ENCODE data around the gene DRAXIN. TPM values are rescaled to one million over a fixed set of nuclear protein-coding genes. Genes with fewer than 3 reads are reported as not detected.

Gene DRAXIN
- total and polyA plus RNA-seq, 2 donors (not counting 3 experiments of a cell fraction or from before 2014, with no cell fraction given) = 0.44 to 3.2 TPM

- CTCF ChIA-PET = interaction anchor here (0.9 to 6.0 kb wide), 3 partner anchors 11 to 55 kb away, joined by 3 to 39 read pairs (median 3); no protein-coding TSS in a partner anchor
- no TSS peak for BruUV-seq (replicated peaks)
These were observed 14.1 kb downstream of the DRAXIN start for GRCh38 chr1:11705596-11705995.

More at GRCh38 chr1:11705596-11705995, 14.1 kb downstream of the DRAXIN start:
- TF ChIP-seq JUN (IDR thresholded peaks at IDR 0.05; ENCODE audit: borderline replicate concordance, insufficient read depth, insufficient read length, low read depth) = no peak
- no peak for TF ChIP-seq POLR2A (IDR thresholded peaks at IDR 0.05; ENCODE audit: low read depth, low read length)
- TF ChIP-seq GATA2 (IDR thresholded peaks at IDR 0.05; ENCODE audit: insufficient read depth, insufficient read length, low read depth, low read length) = no peak
- no peak for TF ChIP-seq POLR2AphosphoS5 (IDR thresholded peaks at IDR 0.05; ENCODE audit: insufficient read depth, low read depth, low read length)
- TF ChIP-seq EZH2 (IDR thresholded peaks at IDR 0.05; ENCODE audit: borderline replicate concordance, low read depth, low read length, severe bottlenecking) = no peak
- no peak for TF ChIP-seq FOS (IDR thresholded peaks at IDR 0.05; ENCODE audit: borderline replicate concordance, insufficient read depth, low read length)
- TF ChIP-seq CTCF (IDR thresholded peaks at IDR 0.05; ENCODE audit: extremely low read depth in 1 of 2, insufficient read depth in 1 of 2, low read depth in 1 of 2, low read length in 2 of 2) = no peak
- no peak for TF ChIP-seq MYC (IDR thresholded peaks at IDR 0.05; ENCODE audit: low read depth, low read length)
- no peak for TF ChIP-seq MAX (IDR thresholded peaks at IDR 0.05; ENCODE audit: insufficient read depth, insufficient read length)
- no peak overlapping the region for H2AFZ ChIP-seq (ENCODE audit: low read depth, low read length)
- dilution Hi-C loops (cut with MboI; ENCODE audit: extremely low pct_ligation_motif_present, low sequenced_read_pairs) = no loop called here
- H3K9ac ChIP-seq (replicated peaks; ENCODE audit: extremely low read depth, insufficient read depth, low read length) = no peak overlapping the region
- H3K27me3 ChIP-seq (ENCODE audit: control insufficient read depth in 2 of 2, insufficient read depth in 2 of 2, low read length in 2 of 2) = peaks cover 11 to 20% of the 10 kb centered on the region in 2 experiments
- H3K9me3 ChIP-seq (replicated peaks; ENCODE audit: control insufficient read depth, insufficient read depth, low read length) = no peaks in the 10 kb centered on the region
- H3K79me2 ChIP-seq (ENCODE audit: control insufficient read depth, insufficient read depth, low read length) = no peaks in the 10 kb centered on the region
- FAIRE-seq (no peak), DNase-seq (ENCODE audit: low read depth, low spot score) (no peak)
- H4K20me1 ChIP-seq (replicated peaks; ENCODE audit: control insufficient read depth, extremely low read depth, insufficient read depth, low read length) = no peaks in the 10 kb centered on the region
- H3K4me1 ChIP-seq (ENCODE audit: control insufficient read depth, extremely low read depth, insufficient read depth, low read length) = no peaks in the 10 kb centered on the region
- H3K4me3 ChIP-seq (replicated peaks in 1 of 3; ENCODE audit: insufficient read depth in 1 of 3, low read depth in 1 of 3, low read length in 3 of 3) = no peak overlapping the region
- POLR2A ChIA-PET = no interaction called here
- intact Hi-C loops (cut with micrococcal nuclease) = no loop called here
- no peak overlapping the region for H3K4me2 ChIP-seq (ENCODE audit: insufficient read depth, low read length)
- H3K9me1 ChIP-seq (replicated peaks; ENCODE audit: control insufficient read depth, extremely low read depth, insufficient read depth, low read length) = no peaks in the 10 kb centered on the region
- no peaks in the 10 kb centered on the region for H3K36me3 ChIP-seq (ENCODE audit: control insufficient read depth in 2 of 2, extremely low read depth in 1 of 2, insufficient read depth in 2 of 2, low read length in 2 of 2)
- no peak overlapping the region for H3K27ac ChIP-seq (ENCODE audit: insufficient read depth, low read depth, low read length)
